Cardiac muscle cell (in vitro differentiated cells and primary cell): Measurements from ENCODE around the gene AXL. TPM values are rescaled to one million over a fixed set of nuclear protein-coding genes. Genes with fewer than 3 reads are reported as not detected.

ENCODE experiments used
- DNase-seq, 2 donors: peaks; one replicate each; pipeline versions ENCODE4 v3.0.0 to v3.0.0-alpha.2; 2010 to 2017; ENCODE audit warnings: low read depth in 1 of 2, low spot score in 1 of 2
- H3K27ac ChIP-seq: fragments of 200-600 bp; sonication (generic); 2 replicates; pipeline ENCODE4 v1.5.1; 2016
- H3K27me3 ChIP-seq: fragments of 200-600 bp; sonication (generic); 2 replicates; pipeline ENCODE4 v1.6.0; 2016; ENCODE audit warnings: control low read depth
- H3K36me3 ChIP-seq: fragments of 200-600 bp; sonication (generic); 2 replicates; pipeline ENCODE4 v1.5.1; 2016; ENCODE audit warnings: control low read depth
- H3K4me1 ChIP-seq: fragments of 200-600 bp; sonication (generic); 2 replicates; pipeline ENCODE4 v1.8.1; 2017; ENCODE audit warnings: low read depth, mild to moderate bottlenecking, mixed run types
- H3K4me3 ChIP-seq: fragments of 200-600 bp; sonication (generic); 2 replicates; pipeline ENCODE4 v1.5.1; 2016; ENCODE audit warnings: mild to moderate bottlenecking
- H3K9me3 ChIP-seq: fragments of 200-600 bp; sonication (generic); 2 replicates; pipeline ENCODE4 v1.5.1; 2017; ENCODE audit warnings: low read depth, mild to moderate bottlenecking, control low read depth
- CTCF ChIP-seq: IDR thresholded peaks from 2 replicates; pipeline ENCODE4 v1.5.1; 2012; ENCODE audit warnings: low read depth, mild to moderate bottlenecking, low read length
- polyA plus RNA-seq: library from polyadenylated mRNA; unstranded; fragments of >200 nt; fragmentation: Nextera tagmentation; extraction: Ambion mirVana; gene quantifications from 2 replicates; pipeline ENCODE4 v1.2.1, GENCODE V29; 2016
- total RNA-seq: library from RNA; depleted of rRNA; stranded (reverse); fragments of >200 nt; gene quantifications from 2 replicates; pipeline ENCODE4 v1.2.3, GENCODE V29; 2016

AXL gene
- total and polyA plus RNA-seq, 2 experiments from 2014 or later, result 16.6 to 62.7 TPM

GRCh38 chr19:41244117-41244516 lies 25.1 kb downstream of the AXL start:
- no peak for TF ChIP-seq CTCF
- peaks cover 17% of the 10 kb centered on the region for H3K36me3 ChIP-seq

GRCh38 chr19:41245843-41246242 lies 26.8 kb downstream of the AXL start:
- H3K36me3 ChIP-seq, result peaks cover 15% of the 10 kb centered on the region
- H3K4me1 ChIP-seq, result no peaks in the 10 kb centered on the region
- DNase-seq, result no peak
- no peak overlapping the region for H3K27ac ChIP-seq
- no peak for TF ChIP-seq CTCF
- no peak overlapping the region for H3K4me3 ChIP-seq
- H3K27me3 ChIP-seq, result no peaks in the 10 kb centered on the region
- H3K9me3 ChIP-seq, result no peaks in the 10 kb centered on the region

More at GRCh38 chr19:41244117-41244516, 25.1 kb downstream of the AXL start:
- Histone ChIP-seq H3K4me1 (no peaks in the 10 kb centered on the region), H3K27ac (no peak overlapping the region), H3K27me3 (no peaks in the 10 kb centered on the region), H3K9me3 (no peaks in the 10 kb centered on the region), H3K4me3 (no peak overlapping the region)
- no peak for DNase-seq

- no peak for TF ChIP-seq CTCF
- H3K36me3 ChIP-seq, result peaks cover 20% of the 10 kb centered on the region
- no peaks in the 10 kb centered on the region for H3K4me1 ChIP-seq
- no peaks in the 10 kb centered on the region for H3K9me3 ChIP-seq
- H3K4me3 ChIP-seq, result no peak overlapping the region
- DNase-seq, result no peak
- no peak overlapping the region for H3K27ac ChIP-seq
- H3K27me3 ChIP-seq, result no peaks in the 10 kb centered on the region
These were observed 29.9 kb downstream of the AXL start for GRCh38 chr19:41248895-41249294.

- H3K4me1 ChIP-seq, result no peaks in the 10 kb centered on the region
- no peaks in the 10 kb centered on the region for H3K9me3 ChIP-seq
- no peak overlapping the region for H3K4me3 ChIP-seq
- H3K27ac ChIP-seq, result no peak overlapping the region
- TF ChIP-seq CTCF, result no peak
- H3K36me3 ChIP-seq, result peaks cover 20% of the 10 kb centered on the region
- no peak for DNase-seq
- no peaks in the 10 kb centered on the region for H3K27me3 ChIP-seq
These were observed 30.8 kb downstream of the AXL start for GRCh38 chr19:41249707-41250423.

GRCh38 chr19:41253660-41254059 lies 34.6 kb downstream of the AXL start:
- Histone ChIP-seq H3K4me1 (no peaks in the 10 kb centered on the region), H3K27ac (no peak overlapping the region), H3K36me3 (peaks cover 27% of the 10 kb centered on the region), H3K4me3 (no peak overlapping the region), H3K9me3 (no peaks in the 10 kb centered on the region), H3K27me3 (no peaks in the 10 kb centered on the region)
- no peak for TF ChIP-seq CTCF
- no peak for DNase-seq
